ENCODE data around the gene ANK3. TPM values are rescaled to one million over a fixed set of nuclear protein-coding genes. Genes with fewer than 3 reads are reported as not detected.

The ANK3 gene
- total and polyA plus RNA-seq, 2 donors from 2014 or later = 38.2 to 214 TPM

DNA sequence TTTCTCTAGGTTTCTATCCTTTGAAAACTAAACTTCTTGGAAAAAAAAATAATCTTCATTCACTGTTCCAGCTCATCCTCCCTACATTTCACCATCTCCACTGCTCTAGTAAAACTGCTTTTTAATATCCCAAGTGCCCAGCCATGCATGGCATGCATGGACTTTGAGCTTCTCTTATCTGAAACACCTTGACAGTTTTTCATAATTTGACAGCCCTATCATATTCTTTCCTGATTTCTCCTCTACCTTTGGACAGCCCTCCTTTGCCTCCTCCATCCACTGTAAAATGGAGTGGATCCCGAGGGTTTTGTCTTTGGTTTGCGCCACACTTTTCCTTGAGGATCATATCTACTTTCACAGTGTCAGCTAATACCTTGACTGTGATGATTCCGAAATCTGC is 212.8 kb downstream of the ANK3 start:
- TF ChIP-seq, protein P1, sequence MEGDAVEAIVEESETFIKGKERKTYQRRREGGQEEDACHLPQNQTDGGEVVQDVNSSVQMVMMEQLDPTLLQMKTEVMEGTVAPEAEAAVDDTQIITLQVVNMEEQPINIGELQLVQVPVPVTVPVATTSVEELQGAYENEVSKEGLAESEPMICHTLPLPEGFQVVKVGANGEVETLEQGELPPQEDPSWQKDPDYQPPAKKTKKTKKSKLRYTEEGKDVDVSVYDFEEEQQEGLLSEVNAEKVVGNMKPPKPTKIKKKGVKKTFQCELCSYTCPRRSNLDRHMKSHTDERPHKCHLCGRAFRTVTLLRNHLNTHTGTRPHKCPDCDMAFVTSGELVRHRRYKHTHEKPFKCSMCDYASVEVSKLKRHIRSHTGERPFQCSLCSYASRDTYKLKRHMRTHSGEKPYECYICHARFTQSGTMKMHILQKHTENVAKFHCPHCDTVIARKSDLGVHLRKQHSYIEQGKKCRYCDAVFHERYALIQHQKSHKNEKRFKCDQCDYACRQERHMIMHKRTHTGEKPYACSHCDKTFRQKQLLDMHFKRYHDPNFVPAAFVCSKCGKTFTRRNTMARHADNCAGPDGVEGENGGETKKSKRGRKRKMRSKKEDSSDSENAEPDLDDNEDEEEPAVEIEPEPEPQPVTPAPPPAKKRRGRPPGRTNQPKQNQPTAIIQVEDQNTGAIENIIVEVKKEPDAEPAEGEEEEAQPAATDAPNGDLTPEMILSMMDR (IDR thresholded peaks at IDR 0.05; ENCODE audit: borderline replicate concordance, extremely low read depth, insufficient read depth) = no peak
- FAIRE-seq = no peak

GRCh38 chr10:60175441-60175971 is 214.2 kb downstream of the ANK3 start:
- FAIRE-seq (no peak), DNase-seq (no peak)
- TF ChIP-seq, protein P1 (IDR thresholded peaks at IDR 0.05; ENCODE audit: borderline replicate concordance, extremely low read depth, insufficient read depth) = no peak
- Histone ChIP-seq H3K9ac (ENCODE audit: low read length in 3 of 3) (no peak overlapping the region), H3K36me3 (ENCODE audit: control insufficient read depth in 2 of 3, insufficient read depth in 3 of 3, low read length in 3 of 3) (peaks cover 0 to 7% (median 2%) of the 10 kb centered on the region in 3 donors), H3K4me3 (ENCODE audit: low read length in 3 of 3) (no peak overlapping the region), H3K27ac (ENCODE audit: low read depth in 2 of 2, low read length in 2 of 2) (no peak overlapping the region), H3K9me3 (ENCODE audit: control insufficient read depth in 2 of 3, insufficient read depth in 1 of 3, low read length in 3 of 3) (no peaks in the 10 kb centered on the region), H3K4me1 (ENCODE audit: control insufficient read depth in 2 of 3, insufficient read depth in 2 of 3, low read depth in 1 of 3, low read length in 3 of 3) (no peaks in the 10 kb centered on the region), H3K27me3 (ENCODE audit: control insufficient read depth, insufficient read depth, low read length) (no peaks in the 10 kb centered on the region)
- intact Hi-C loops (cut with DNase I) = no loop called here

More for the DNA sequence above, 212.8 kb downstream of the ANK3 start:
- no peak overlapping the region for H3K9ac ChIP-seq (ENCODE audit: low read length in 3 of 3)
- no peaks in the 10 kb centered on the region for H3K4me1 ChIP-seq (ENCODE audit: control insufficient read depth in 2 of 3, insufficient read depth in 2 of 3, low read depth in 1 of 3, low read length in 3 of 3)
- peaks cover 0 to 7% (median 2%) of the 10 kb centered on the region in 3 donors for H3K36me3 ChIP-seq (ENCODE audit: control insufficient read depth in 2 of 3, insufficient read depth in 3 of 3, low read length in 3 of 3)
- intact Hi-C loops (cut with DNase I) = no loop called here
- no peak overlapping the region for H3K27ac ChIP-seq (ENCODE audit: low read depth in 2 of 2, low read length in 2 of 2)
- no peak for DNase-seq
- no peaks in the 10 kb centered on the region for H3K9me3 ChIP-seq (ENCODE audit: control insufficient read depth in 2 of 3, insufficient read depth in 1 of 3, low read length in 3 of 3)
- no peak overlapping the region for H3K4me3 ChIP-seq (ENCODE audit: low read length in 3 of 3)
- no peaks in the 10 kb centered on the region for H3K27me3 ChIP-seq (ENCODE audit: control insufficient read depth, insufficient read depth, low read length)

DNA sequence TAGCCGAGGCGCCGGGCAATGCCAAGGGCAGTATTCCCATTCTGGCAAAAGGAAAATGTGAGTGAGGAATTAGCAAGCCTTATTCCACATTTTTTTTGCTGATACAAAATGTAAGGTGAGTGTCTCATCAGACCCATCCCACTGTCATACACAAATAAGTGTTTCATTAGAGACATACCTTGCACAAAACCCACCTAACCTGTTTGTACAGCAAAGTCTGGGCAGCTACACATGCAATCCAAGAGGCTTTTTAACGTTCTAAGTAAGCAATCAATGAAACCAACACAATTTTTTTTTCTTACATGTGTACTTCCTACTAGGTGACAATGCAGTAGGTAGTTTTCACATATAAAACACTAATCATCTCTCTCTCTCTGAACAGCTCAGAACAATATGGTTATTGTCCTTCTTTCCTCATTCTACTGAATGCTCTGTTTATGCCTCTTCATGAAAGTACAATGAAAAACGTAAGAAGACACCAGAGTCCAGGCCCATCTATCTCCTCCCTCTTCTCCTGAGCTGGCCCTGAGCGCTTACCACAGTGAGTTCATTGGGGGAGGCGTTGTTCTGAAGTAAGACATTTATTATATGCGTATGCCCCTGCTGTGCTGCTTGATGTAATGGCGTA is 217.2 kb downstream of the ANK3 start:
- H3K36me3 ChIP-seq (ENCODE audit: control insufficient read depth in 2 of 3, insufficient read depth in 3 of 3, low read length in 3 of 3) = peaks cover 0 to 10% (median 2%) of the 10 kb centered on the region in 3 donors
- H3K9me3 ChIP-seq (ENCODE audit: control insufficient read depth in 2 of 3, insufficient read depth in 1 of 3, low read length in 3 of 3) = no peaks in the 10 kb centered on the region
- intact Hi-C loops (cut with DNase I) = no loop called here
- TF ChIP-seq, protein P1 (IDR thresholded peaks at IDR 0.05; ENCODE audit: borderline replicate concordance, extremely low read depth, insufficient read depth) = no peak
- no peaks in the 10 kb centered on the region for H3K27me3 ChIP-seq (ENCODE audit: control insufficient read depth, insufficient read depth, low read length)
- H3K4me1 ChIP-seq (ENCODE audit: control insufficient read depth in 2 of 3, insufficient read depth in 2 of 3, low read depth in 1 of 3, low read length in 3 of 3) = no peaks in the 10 kb centered on the region
- no peak overlapping the region for H3K9ac ChIP-seq (ENCODE audit: low read length in 3 of 3)
- H3K4me3 ChIP-seq (ENCODE audit: low read length in 3 of 3) = no peak overlapping the region
- DNase-seq = no peak
- no peak overlapping the region for H3K27ac ChIP-seq (ENCODE audit: low read depth in 2 of 2, low read length in 2 of 2)
- no peak for FAIRE-seq

Measured in kidney (tissue), 14 donors.